Transverse colon (tissue), 4 donors: ENCODE results near the gene ANXA6. TPM values are rescaled to one million over a fixed set of nuclear protein-coding genes. Genes with fewer than 3 reads are reported as not detected.

Experiments used
- DNase-seq: peaks from one replicate; pipeline ENCODE4 v3.0.0-alpha.2; 2019
- H3K27ac ChIP-seq, 4 donors: fragments of 200-600 bp; sonication (generic); 2 replicates each; pipeline ENCODE4 v1.5.1; 2016 to 2018; ENCODE audit warnings: inconsistent platforms in 4 of 4
- H3K27me3 ChIP-seq: fragments of 200-600 bp; sonication (generic); 2 replicates; pipeline ENCODE4 v1.5.1; 2017; ENCODE audit warnings: inconsistent platforms
- H3K36me3 ChIP-seq, 4 donors: fragments of 200-600 bp; sonication (generic); 2 replicates each; pipeline ENCODE4 v1.5.1; 2017 to 2019; ENCODE audit warnings: inconsistent platforms in 4 of 4
- H3K4me1 ChIP-seq, 4 donors: fragments of 200-600 bp; sonication (generic); 2 replicates each; pipeline ENCODE4 v1.5.1; 2017 to 2020; ENCODE audit warnings: inconsistent platforms in 4 of 4
- H3K4me3 ChIP-seq, 4 donors: fragments of 200-600 bp; sonication (generic); 1 replicate in 1 of 4; 2 replicates in 3 of 4; pipeline versions ENCODE4 v1.5.1 to v1.6.1; 2017 to 2019; ENCODE audit warnings: inconsistent platforms in 4 of 4
- H3K9me3 ChIP-seq, 2 donors: fragments of 200-600 bp; sonication (generic); 2 replicates each; pipeline ENCODE4 v1.5.1; 2017 to 2019; ENCODE audit warnings: inconsistent platforms in 2 of 2
- CTCF ChIP-seq, 5 experiments: fragments of 200-600 bp in 3 of 5; fragments of 450-650 bp in 2 of 5; sonication (generic) in 3 of 5; IDR thresholded peaks; 1 replicate in 2 of 5; 2 replicates in 3 of 5; pipeline ENCODE4 v1.5.1; 2016 to 2017; ENCODE audit warnings: antibody characterized with exemption in 5 of 5, inconsistent platforms in 3 of 5, mild to moderate bottlenecking in 2 of 5, moderate library complexity in 1 of 5
- EP300 ChIP-seq: sonication (generic); formaldehyde crosslinking; IDR thresholded peaks from one replicate; pipeline ENCODE4 v1.6.1; 2017; ENCODE audit warnings: antibody characterized with exemption, low read depth
- POLR2A ChIP-seq: fragments of 450-650 bp; IDR thresholded peaks from one replicate; pipeline ENCODE4 v1.6.1; 2016; ENCODE audit warnings: antibody characterized with exemption, mild to moderate bottlenecking, moderate library complexity
- POLR2AphosphoS5 ChIP-seq, 3 donors: sonication (generic); formaldehyde crosslinking; IDR thresholded peaks; one replicate each; pipeline ENCODE4 v1.6.1; 2016; ENCODE audit warnings: antibody characterized with exemption in 3 of 3
- WGBS, 2 donors: methylation state at CpG; one replicate each; pipeline ENCODE4 v1.1.5; 2018; ENCODE audit warnings: low coverage in 1 of 2; 5-methylcytosine and 5-hydroxymethylcytosine counted together
- in situ Hi-C, 4 donors: fragments of 200-750 bp; cut with MboI; loops; one replicate each; pipeline versions ENCODE4 v1.15.0 to v1.15.1; 2017; ENCODE audit warnings: low sequenced_read_pairs in 3 of 4, low pct_ligation_motif_present in 1 of 4, low pct_unique_long_range_greater_than_20kb in 1 of 4
- intact Hi-C: fragments of 100-400 bp; cut with DNase I; formaldehyde crosslinking; loops from one replicate; pipeline ENCODE4 v1.15.1; 2023; ENCODE audit warnings: low total_unique reads
- total RNA-seq, 4 donors: library from RNA; depleted of rRNA; stranded (reverse); fragments of >200 nt; gene quantifications; one replicate each; pipeline ENCODE4 v1.1.0, GENCODE V29; 2016

The ANXA6 gene
- total RNA-seq, 4 donors from 2014 or later, result 19.1 to 79.0 (median 55.3) TPM

- intact Hi-C loops (loop anchor here (5.0 kb wide), 1 partner anchor 48 kb away; the partner anchor contains the start of gene CCDC69), in situ Hi-C loops (no loop called here)
- no peaks in the 10 kb centered on the region for H3K36me3 ChIP-seq
- DNase-seq, result no peak
- no peak overlapping the region for H3K4me3 ChIP-seq
- H3K4me1 ChIP-seq, result no peaks in the 10 kb centered on the region
- no peak for TF ChIP-seq CTCF (IDR thresholded peaks at IDR 0.05)
- TF ChIP-seq POLR2A, result no peak
- H3K27me3 ChIP-seq, result no peaks in the 10 kb centered on the region
- H3K27ac ChIP-seq, result peak overlapping the region in 1 of 4 donors; percentile 16
- 87 to 100% methylated on average over 3 to 15 of the region's 15 CpGs for WGBS, 2 donors
- no peaks in the 10 kb centered on the region for H3K9me3 ChIP-seq
These were observed 17.1 kb upstream of the ANXA6 start for GRCh38 chr5:151174612-151175101.

- intact Hi-C loops, result no loop called here
- no peak for DNase-seq
- no peaks in the 10 kb centered on the region for H3K4me1 ChIP-seq
- H3K4me3 ChIP-seq, result no peak overlapping the region
- in situ Hi-C loops, result no loop called here
- peak overlapping the region in 1 of 4 donors; percentile 16 for H3K27ac ChIP-seq
- WGBS, 2 donors, result 77 to 85% methylated on average over 4 to 11 of the region's 11 CpGs
- TF ChIP-seq POLR2AphosphoS5 (IDR thresholded peaks at IDR 0.05) (no peak), POLR2A (no peak), CTCF (IDR thresholded peaks at IDR 0.05) (no peak), EP300 (no peak)
- H3K9me3 ChIP-seq, result no peaks in the 10 kb centered on the region
- no peaks in the 10 kb centered on the region for H3K27me3 ChIP-seq
- no peaks in the 10 kb centered on the region for H3K36me3 ChIP-seq
These were observed 16.4 kb upstream of the ANXA6 start for GRCh38 chr5:151173711-151174611.

GRCh38 chr5:151171529-151171928, 13.9 kb upstream of the ANXA6 start:
- no peak overlapping the region for H3K4me3 ChIP-seq
- no peaks in the 10 kb centered on the region for H3K27me3 ChIP-seq
- H3K4me1 ChIP-seq, result no peaks in the 10 kb centered on the region
- no peaks in the 10 kb centered on the region for H3K36me3 ChIP-seq
- WGBS, 2 donors, result 85% methylated on average over 1 of the region's 1 CpG; no CpG with 5 or more reads in 1 of the 2 donors
- TF ChIP-seq POLR2AphosphoS5 (IDR thresholded peaks at IDR 0.05) (no peak), CTCF (IDR thresholded peaks at IDR 0.05) (no peak), EP300 (no peak), POLR2A (no peak)
- H3K9me3 ChIP-seq, result no peaks in the 10 kb centered on the region
- H3K27ac ChIP-seq, result no peak overlapping the region
- no peak for DNase-seq
- in situ Hi-C loops (no loop called here), intact Hi-C loops (no loop called here)

GRCh38 chr5:151168602-151169344, 11.2 kb upstream of the ANXA6 start:
- TF ChIP-seq CTCF (IDR thresholded peaks at IDR 0.05), result no peak
- TF ChIP-seq POLR2AphosphoS5 (IDR thresholded peaks at IDR 0.05), result no peak
- no peak for TF ChIP-seq EP300
- TF ChIP-seq POLR2A, result no peak
- in situ Hi-C loops, result no loop called here
- Histone ChIP-seq H3K4me3 (no peak overlapping the region), H3K9me3 (no peaks in the 10 kb centered on the region), H3K27me3 (no peaks in the 10 kb centered on the region), H3K27ac (no peak overlapping the region), H3K4me1 (peaks cover 0 to 3% (median 0%) of the 10 kb centered on the region in 4 donors), H3K36me3 (no peaks in the 10 kb centered on the region)
- intact Hi-C loops, result no loop called here
- 67 to 83% methylated on average over 9 to 10 of the region's 10 CpGs for WGBS, 2 donors
- no peak for DNase-seq
